HepG2 (cell line): ENCODE results near the gene BTF3L4. TPM values are rescaled to one million over a fixed set of nuclear protein-coding genes. Genes with fewer than 3 reads are reported as not detected.

Source experiments
- ARNT ChIP-seq: fragments of 450-650 bp; IDR thresholded peaks from 2 replicates; pipeline ENCODE4 v1.6.1; 2017
- ATF1 ChIP-seq: IDR thresholded peaks from 2 replicates; pipeline ENCODE4 v1.6.1; 2016; ENCODE audit warnings: mild to moderate bottlenecking, control low read depth
- BORCS8-MEF2B ChIP-seq: sonication (generic); formaldehyde crosslinking; IDR thresholded peaks from 2 replicates; pipeline ENCODE4 v1.8.0; 2022; ENCODE audit warnings: mild to moderate bottlenecking, missing genetic modification reagents
- ELF4 ChIP-seq: sonication (generic); formaldehyde crosslinking; IDR thresholded peaks from 2 replicates; pipeline ENCODE4 v1.5.0; 2020; ENCODE audit warnings: missing genetic modification reagents, mild to moderate bottlenecking, moderate library complexity, borderline replicate concordance
- FOXJ3 ChIP-seq: sonication (generic); formaldehyde crosslinking; IDR thresholded peaks from 2 replicates; pipeline ENCODE4 v1.4.0; 2020; ENCODE audit warnings: missing genetic modification reagents, mild to moderate bottlenecking, borderline replicate concordance
- GABPB1 ChIP-seq: IDR thresholded peaks from 2 replicates; pipeline ENCODE4 v1.6.1; 2016; ENCODE audit warnings: mild to moderate bottlenecking, missing genetic modification reagents, moderate library complexity, missing compliant biosample characterization
- GTF2F1 ChIP-seq: fragments of 150-350 bp; IDR thresholded peaks from 2 replicates; pipeline ENCODE4 v1.6.1; 2014; ENCODE audit warnings: low read length
- MATR3 ChIP-seq: sonication (generic); formaldehyde crosslinking; IDR thresholded peaks from 2 replicates; pipeline ENCODE4 v1.4.0; 2020; ENCODE audit warnings: missing genetic modification reagents
- PAWR ChIP-seq: sonication (generic); formaldehyde crosslinking; IDR thresholded peaks from 2 replicates; pipeline ENCODE4 v1.4.0; 2020; ENCODE audit warnings: missing genetic modification reagents, mild to moderate bottlenecking, borderline replicate concordance
- PCBP1 ChIP-seq: fragments of 200-400 bp; formaldehyde crosslinking; IDR thresholded peaks from 2 replicates; pipeline ENCODE4 v1.6.1; 2017; ENCODE audit warnings: mild to moderate bottlenecking, low read depth, low read length, borderline replicate concordance
- SMAD9 ChIP-seq: sonication (generic); formaldehyde crosslinking; IDR thresholded peaks from 2 replicates; pipeline ENCODE4 v1.5.1; 2020; ENCODE audit warnings: mild to moderate bottlenecking, missing genetic modification reagents
- TFDP2 ChIP-seq: sonication (generic); formaldehyde crosslinking; IDR thresholded peaks from 2 replicates; pipeline ENCODE4 v1.4.0; 2020; ENCODE audit warnings: missing genetic modification reagents
- TGIF2 ChIP-seq: IDR thresholded peaks from 2 replicates; pipeline ENCODE4 v1.6.1; 2016; ENCODE audit warnings: control low read depth, missing compliant biosample characterization
- THAP8 ChIP-seq: sonication (generic); formaldehyde crosslinking; IDR thresholded peaks from 2 replicates; pipeline ENCODE4 v1.5.1; 2020; ENCODE audit warnings: missing genetic modification reagents, mild to moderate bottlenecking, borderline replicate concordance
- THRA ChIP-seq: sonication (generic); formaldehyde crosslinking; IDR thresholded peaks from 2 replicates; pipeline ENCODE4 v1.4.0; 2020; ENCODE audit warnings: missing genetic modification reagents, borderline replicate concordance
- TP53 ChIP-seq: sonication (generic); formaldehyde crosslinking; conservative IDR thresholded peaks from 2 replicates; pipeline ENCODE4 v1.4.0; 2020; ENCODE audit warnings: missing genetic modification reagents
- ZBTB21 ChIP-seq: sonication (generic); formaldehyde crosslinking; IDR thresholded peaks from 2 replicates; pipeline ENCODE4 v1.4.0; 2020; ENCODE audit warnings: missing genetic modification reagents
- ZBTB42 ChIP-seq: sonication (generic); formaldehyde crosslinking; IDR thresholded peaks from 2 replicates; pipeline ENCODE4 v1.5.0; 2020; ENCODE audit warnings: mild to moderate bottlenecking, missing genetic modification reagents
- ZNF512 ChIP-seq: sonication (generic); formaldehyde crosslinking; IDR thresholded peaks from 2 replicates; pipeline ENCODE4 v1.4.0; 2020; ENCODE audit warnings: mild to moderate bottlenecking, missing genetic modification reagents
- ZNF768 ChIP-seq: sonication (generic); formaldehyde crosslinking; IDR thresholded peaks from 2 replicates; pipeline ENCODE4 v1.4.0; 2020; ENCODE audit warnings: missing genetic modification reagents
- ZNF83 ChIP-seq: sonication (generic); formaldehyde crosslinking; IDR thresholded peaks from 2 replicates; pipeline ENCODE4 v1.4.0; 2020; ENCODE audit warnings: missing genetic modification reagents, mild to moderate bottlenecking, borderline replicate concordance
- polyA plus RNA-seq, 8 experiments: library from polyadenylated mRNA; depleted of rRNA in 3 of 8; stranded (reverse) in 7 of 8; unstranded in 1 of 8; fragments of >200 nt; fragmentation: Illumina TruSeq in 4 of 8; extraction: Trizol in 4 of 8; gene quantifications; 2 replicates each; pipeline versions ENCODE4 v1.2.1 to v1.2.3, GENCODE V29; 2011 to 2016; ENCODE audit warnings: low read depth in 4 of 8, missing spikeins in 1 of 8, mixed read lengths in 1 of 8; ENCODE audit not compliant: insufficient read depth in 1 of 8
- total RNA-seq, 5 experiments: library from RNA; depleted of rRNA; stranded (reverse); fragments of >200 nt; fragmentation: Illumina TruSeq; extraction: Trizol; gene quantifications; 2 replicates each; pipeline ENCODE4 v1.2.3, GENCODE V29; 2016; ENCODE audit warnings: low read depth in 1 of 5
- TF ChIP-seq, protein P1 (sequence below): sonication (generic); formaldehyde crosslinking; IDR thresholded peaks from 2 replicates; pipeline ENCODE4 v1.5.0; 2020; ENCODE audit warnings: missing genetic modification reagents
- TF ChIP-seq, protein P2 (sequence below): sonication (generic); formaldehyde crosslinking; IDR thresholded peaks from 2 replicates; pipeline ENCODE4 v1.5.1; 2020; ENCODE audit warnings: missing genetic modification reagents, mild to moderate bottlenecking, borderline replicate concordance
- TF ChIP-seq, protein P3 (sequence below): sonication (generic); formaldehyde crosslinking; IDR thresholded peaks from 2 replicates; pipeline ENCODE4 v1.8.1; 2023; ENCODE audit warnings: mild to moderate bottlenecking, missing genetic modification reagents

The BTF3L4 gene
- total and polyA plus RNA-seq, 2 of the 13 experiments (the other 11 are each of a cell fraction or from before 2014, with no cell fraction given) = 59.0 to 74.3 TPM

- TF ChIP-seq THRA (CRISPR knock-in tag) (no peak), ARNT (no peak), ZBTB21 (CRISPR knock-in tag) (no peak), TGIF2 (CRISPR knock-in tag) (no peak), ZNF512 (no peak), TFDP2 (no peak), TP53 (no peak), ZBTB42 (CRISPR knock-in tag) (no peak), GABPB1 (CRISPR knock-in tag) (no peak), ATF1 (CRISPR knock-in tag) (no peak), ZNF83 (CRISPR knock-in tag) (no peak), ZNF768 (CRISPR knock-in tag) (no peak), SMAD9 (CRISPR knock-in tag) (no peak), MATR3 (CRISPR knock-in tag) (no peak), FOXJ3 (CRISPR knock-in tag) (no peak), PAWR (CRISPR knock-in tag) (0 out of 2 replicates have a peak, but pooled peaks have one; percentile 10), THAP8 (CRISPR knock-in tag) (no peak), BORCS8-MEF2B (CRISPR knock-in tag) (no peak), ELF4 (CRISPR knock-in tag) (no peak), PCBP1 (no peak), GTF2F1 (no peak)
- TF ChIP-seq, protein P1, sequence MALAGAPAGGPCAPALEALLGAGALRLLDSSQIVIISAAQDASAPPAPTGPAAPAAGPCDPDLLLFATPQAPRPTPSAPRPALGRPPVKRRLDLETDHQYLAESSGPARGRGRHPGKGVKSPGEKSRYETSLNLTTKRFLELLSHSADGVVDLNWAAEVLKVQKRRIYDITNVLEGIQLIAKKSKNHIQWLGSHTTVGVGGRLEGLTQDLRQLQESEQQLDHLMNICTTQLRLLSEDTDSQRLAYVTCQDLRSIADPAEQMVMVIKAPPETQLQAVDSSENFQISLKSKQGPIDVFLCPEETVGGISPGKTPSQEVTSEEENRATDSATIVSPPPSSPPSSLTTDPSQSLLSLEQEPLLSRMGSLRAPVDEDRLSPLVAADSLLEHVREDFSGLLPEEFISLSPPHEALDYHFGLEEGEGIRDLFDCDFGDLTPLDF (CRISPR knock-in tag) = 0 out of 2 replicates have a peak, but pooled peaks have one; percentile 2
- TF ChIP-seq, protein P2, sequence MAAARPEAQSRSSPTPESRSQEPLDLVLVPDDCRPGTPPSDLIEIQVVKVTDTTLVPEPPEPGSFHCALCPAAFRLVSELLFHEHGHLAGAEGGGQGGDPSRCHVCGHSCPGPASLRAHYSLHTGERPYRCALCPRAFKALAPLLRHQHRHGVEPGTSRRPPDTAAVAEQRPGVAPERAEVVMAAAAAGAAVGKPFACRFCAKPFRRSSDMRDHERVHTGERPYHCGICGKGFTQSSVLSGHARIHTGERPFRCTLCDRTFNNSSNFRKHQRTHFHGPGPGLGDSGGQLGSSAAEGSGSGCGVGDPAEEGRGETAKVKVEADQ = no peak
- TF ChIP-seq, protein P3, sequence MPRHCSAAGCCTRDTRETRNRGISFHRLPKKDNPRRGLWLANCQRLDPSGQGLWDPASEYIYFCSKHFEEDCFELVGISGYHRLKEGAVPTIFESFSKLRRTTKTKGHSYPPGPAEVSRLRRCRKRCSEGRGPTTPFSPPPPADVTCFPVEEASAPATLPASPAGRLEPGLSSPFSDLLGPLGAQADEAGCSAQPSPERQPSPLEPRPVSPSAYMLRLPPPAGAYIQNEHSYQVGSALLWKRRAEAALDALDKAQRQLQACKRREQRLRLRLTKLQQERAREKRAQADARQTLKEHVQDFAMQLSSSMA (CRISPR knock-in tag) = no peak
Measured at GRCh38 chr1:52054496-52055065, 1.5 kb upstream of the BTF3L4 start (continued).
